Vagina (tissue), 2 donors: ENCODE results near the gene NEMP2. TPM values are rescaled to one million over a fixed set of nuclear protein-coding genes. Genes with fewer than 3 reads are reported as not detected.

Experiments
- DNase-seq, 2 donors: peaks; one replicate each; pipeline ENCODE4 v3.0.0-alpha.2; 2017; ENCODE audit errors: extremely low spot score in 2 of 2
- H3K27ac ChIP-seq: fragments of 200-600 bp; sonication (generic); one replicate; pipeline ENCODE4 v1.5.1; 2019
- H3K27me3 ChIP-seq: fragments of 200-600 bp; sonication (generic); one replicate; pipeline ENCODE4 v1.5.1; 2019
- H3K36me3 ChIP-seq, 2 donors: fragments of 200-600 bp; sonication (generic); one replicate each; pipeline ENCODE4 v1.5.1; 2017 to 2019
- H3K4me1 ChIP-seq: fragments of 200-600 bp; sonication (generic); one replicate; pipeline ENCODE4 v1.5.1; 2019
- H3K4me3 ChIP-seq, 2 donors: fragments of 200-600 bp; sonication (generic); 1 replicate in 1 of 2; 2 replicates in 1 of 2; pipeline ENCODE4 v1.5.1; 2016 to 2019
- H3K9me3 ChIP-seq: fragments of 200-600 bp; sonication (generic); one replicate; pipeline ENCODE4 v1.5.1; 2019
- POLR2A ChIP-seq, 2 donors: fragments of 450-650 bp; IDR thresholded peaks; one replicate each; pipeline ENCODE4 v1.6.1; 2017; ENCODE audit warnings: antibody characterized with exemption in 2 of 2, mild to moderate bottlenecking in 2 of 2, moderate library complexity in 2 of 2
- POLR2AphosphoS5 ChIP-seq, 2 donors: sonication (generic); formaldehyde crosslinking; IDR thresholded peaks; one replicate each; pipeline ENCODE4 v1.9.0; 2017; ENCODE audit warnings: antibody characterized with exemption in 2 of 2, mild to moderate bottlenecking in 2 of 2, low read depth in 1 of 2; ENCODE audit not compliant: insufficient read depth in 1 of 2
- intact Hi-C: fragments of 100-400 bp; cut with DNase I; formaldehyde crosslinking; loops from one replicate; pipeline ENCODE4 v1.15.1; 2023
- total RNA-seq: library from RNA; depleted of rRNA; stranded (reverse); fragments of >200 nt; gene quantifications from one replicate; pipeline ENCODE4 v1.2.3, GENCODE V29; 2016
- TF ChIP-seq, protein P1 (sequence below), 3 experiments: fragments of 450-650 bp in 2 of 3; fragments of 200-600 bp in 1 of 3; sonication (generic) in 1 of 3; IDR thresholded peaks; one replicate each; pipeline ENCODE4 v1.5.1; 2017 to 2019; ENCODE audit warnings: antibody characterized with exemption in 3 of 3, mild to moderate bottlenecking in 2 of 3, moderate library complexity in 2 of 3

Gene NEMP2
- total RNA-seq, 1 donor from 2014 or later, result 2.2 TPM

- TF ChIP-seq, protein P1, sequence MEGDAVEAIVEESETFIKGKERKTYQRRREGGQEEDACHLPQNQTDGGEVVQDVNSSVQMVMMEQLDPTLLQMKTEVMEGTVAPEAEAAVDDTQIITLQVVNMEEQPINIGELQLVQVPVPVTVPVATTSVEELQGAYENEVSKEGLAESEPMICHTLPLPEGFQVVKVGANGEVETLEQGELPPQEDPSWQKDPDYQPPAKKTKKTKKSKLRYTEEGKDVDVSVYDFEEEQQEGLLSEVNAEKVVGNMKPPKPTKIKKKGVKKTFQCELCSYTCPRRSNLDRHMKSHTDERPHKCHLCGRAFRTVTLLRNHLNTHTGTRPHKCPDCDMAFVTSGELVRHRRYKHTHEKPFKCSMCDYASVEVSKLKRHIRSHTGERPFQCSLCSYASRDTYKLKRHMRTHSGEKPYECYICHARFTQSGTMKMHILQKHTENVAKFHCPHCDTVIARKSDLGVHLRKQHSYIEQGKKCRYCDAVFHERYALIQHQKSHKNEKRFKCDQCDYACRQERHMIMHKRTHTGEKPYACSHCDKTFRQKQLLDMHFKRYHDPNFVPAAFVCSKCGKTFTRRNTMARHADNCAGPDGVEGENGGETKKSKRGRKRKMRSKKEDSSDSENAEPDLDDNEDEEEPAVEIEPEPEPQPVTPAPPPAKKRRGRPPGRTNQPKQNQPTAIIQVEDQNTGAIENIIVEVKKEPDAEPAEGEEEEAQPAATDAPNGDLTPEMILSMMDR (IDR thresholded peaks at IDR 0.05), result no peak
- TF ChIP-seq POLR2AphosphoS5 (IDR thresholded peaks at IDR 0.05; ENCODE audit: insufficient read depth in 1 of 2, low read depth in 1 of 2) (no peak), POLR2A (IDR thresholded peaks at IDR 0.05) (no peak)
- Histone ChIP-seq H3K27ac (no peak overlapping the region), H3K27me3 (no peaks in the 10 kb centered on the region), H3K4me3 (no peak overlapping the region), H3K9me3 (no peaks in the 10 kb centered on the region), H3K36me3 (no peaks in the 10 kb centered on the region), H3K4me1 (peaks cover 20% of the 10 kb centered on the region)
- intact Hi-C loops, result no loop called here
- no peak for DNase-seq
Measured at GRCh38 chr2:190462181-190462580, 72.3 kb downstream of the NEMP2 start.

GRCh38 chr2:190460487-190460886, 74.0 kb downstream of the NEMP2 start:
- Histone ChIP-seq H3K27me3 (no peaks in the 10 kb centered on the region), H3K27ac (no peak overlapping the region), H3K4me1 (peaks cover 5% of the 10 kb centered on the region), H3K9me3 (no peaks in the 10 kb centered on the region), H3K4me3 (no peak overlapping the region), H3K36me3 (peaks cover 0 to 6% of the 10 kb centered on the region in 2 donors)
- intact Hi-C loops, result no loop called here
- no peak for DNase-seq
- TF ChIP-seq, protein P1 (IDR thresholded peaks at IDR 0.05), result no peak
- no peak for TF ChIP-seq POLR2A (IDR thresholded peaks at IDR 0.05)
- TF ChIP-seq POLR2AphosphoS5 (IDR thresholded peaks at IDR 0.05; ENCODE audit: insufficient read depth in 1 of 2, low read depth in 1 of 2), result no peak

- Histone ChIP-seq H3K27ac (no peak overlapping the region), H3K4me3 (no peak overlapping the region), H3K4me1 (peaks cover 5% of the 10 kb centered on the region), H3K27me3 (no peaks in the 10 kb centered on the region), H3K36me3 (peaks cover 0 to 6% of the 10 kb centered on the region in 2 donors), H3K9me3 (no peaks in the 10 kb centered on the region)
- DNase-seq, result no peak
- TF ChIP-seq, protein P1 (IDR thresholded peaks at IDR 0.05), result no peak
- no peak for TF ChIP-seq POLR2AphosphoS5 (IDR thresholded peaks at IDR 0.05; ENCODE audit: insufficient read depth in 1 of 2, low read depth in 1 of 2)
- TF ChIP-seq POLR2A (IDR thresholded peaks at IDR 0.05), result no peak
- intact Hi-C loops, result no loop called here
Measured at GRCh38 chr2:190459881-190460280, 74.6 kb downstream of the NEMP2 start.

- H3K4me3 ChIP-seq, result no peak overlapping the region
- H3K9me3 ChIP-seq, result no peaks in the 10 kb centered on the region
- H3K27ac ChIP-seq, result no peak overlapping the region
- intact Hi-C loops, result no loop called here
- TF ChIP-seq POLR2AphosphoS5 (IDR thresholded peaks at IDR 0.05; ENCODE audit: insufficient read depth in 1 of 2, low read depth in 1 of 2), result no peak
- TF ChIP-seq, protein P1 (IDR thresholded peaks at IDR 0.05), result no peak
- DNase-seq, result no peak
- H3K27me3 ChIP-seq, result no peaks in the 10 kb centered on the region
- no peaks in the 10 kb centered on the region for H3K4me1 ChIP-seq
- H3K36me3 ChIP-seq, result peaks cover 0 to 6% of the 10 kb centered on the region in 2 donors
Measured at GRCh38 chr2:190458352-190459107, 76.0 kb downstream of the NEMP2 start.

- DNase-seq, result no peak
- intact Hi-C loops, result no loop called here
- Histone ChIP-seq H3K27me3 (no peaks in the 10 kb centered on the region), H3K4me1 (no peaks in the 10 kb centered on the region), H3K4me3 (no peak overlapping the region), H3K9me3 (no peaks in the 10 kb centered on the region), H3K27ac (no peak overlapping the region), H3K36me3 (peaks cover 0 to 6% of the 10 kb centered on the region in 2 donors)
- TF ChIP-seq POLR2A (IDR thresholded peaks at IDR 0.05) (no peak), POLR2AphosphoS5 (IDR thresholded peaks at IDR 0.05; ENCODE audit: insufficient read depth in 1 of 2, low read depth in 1 of 2) (no peak)
- TF ChIP-seq, protein P1 (IDR thresholded peaks at IDR 0.05), result no peak
Measured at GRCh38 chr2:190457256-190457655, 77.3 kb downstream of the NEMP2 start.
